Astrocyte (in vitro differentiated cells and primary cell): Measurements from ENCODE around the gene COL4A5. TPM values are rescaled to one million over a fixed set of nuclear protein-coding genes. Genes with fewer than 3 reads are reported as not detected.

Experiments used
- DNase-seq: peaks from one replicate; pipeline ENCODE4 v3.0.0-alpha.2; 2010; ENCODE audit warnings: low read depth
- FAIRE-seq: peaks from 2 replicates; lab custom pipeline; 2011; peaks lifted over from hg19 to GRCh38; lab: Jason Lieb, UNC
- H2AFZ ChIP-seq: 2 replicates; pipeline ENCODE4 v1.6.0; 2012; ENCODE audit warnings: low read depth, low read length, inconsistent platforms
- H3K27ac ChIP-seq: 2 replicates; pipeline ENCODE4 v1.5.1; 2011; ENCODE audit warnings: low read depth, low read length, inconsistent platforms
- H3K27me3 ChIP-seq: 2 replicates; pipeline ENCODE4 v1.6.0; 2011; ENCODE audit warnings: low read length, inconsistent platforms; ENCODE audit not compliant: insufficient read depth
- H3K36me3 ChIP-seq: 2 replicates; pipeline ENCODE4 v1.5.1; 2011; ENCODE audit warnings: low read length, inconsistent platforms; ENCODE audit not compliant: insufficient read depth
- H3K4me1 ChIP-seq: 2 replicates; pipeline ENCODE4 v1.5.1; 2011; ENCODE audit warnings: low read length, inconsistent platforms; ENCODE audit not compliant: insufficient read depth
- H3K4me2 ChIP-seq: 2 replicates; pipeline ENCODE4 v1.6.0; 2012; ENCODE audit warnings: low read length, inconsistent platforms
- H3K4me3 ChIP-seq: 2 replicates; pipeline ENCODE4 v1.5.1; 2011; ENCODE audit warnings: low read depth, mild to moderate bottlenecking, low read length, inconsistent platforms; ENCODE audit not compliant: insufficient read depth
- H3K79me2 ChIP-seq: 2 replicates; pipeline ENCODE4 v1.6.0; 2012; ENCODE audit warnings: mild to moderate bottlenecking, low read length, inconsistent platforms; ENCODE audit not compliant: insufficient read depth
- H3K9ac ChIP-seq: 2 replicates; pipeline ENCODE4 v1.6.0; 2012; ENCODE audit warnings: mild to moderate bottlenecking, low read length, inconsistent platforms
- H3K9me3 ChIP-seq: 2 replicates; pipeline ENCODE4 v1.5.1; 2012; ENCODE audit warnings: low read depth, mild to moderate bottlenecking, low read length, inconsistent platforms; ENCODE audit not compliant: insufficient read depth
- H4K20me1 ChIP-seq: 2 replicates; pipeline ENCODE4 v1.6.0; 2012; ENCODE audit warnings: low read length, inconsistent platforms; ENCODE audit not compliant: insufficient read depth
- H3K27ac Mint-ChIP-seq: one replicate; pipeline ENCODE4 v1.8.0; 2021; ENCODE audit warnings: mild to moderate bottlenecking, mixed read lengths; ENCODE audit not compliant: unreplicated experiment
- H3K27me3 Mint-ChIP-seq: one replicate; pipeline ENCODE4 v1.8.0; 2021; ENCODE audit warnings: low read depth, mixed read lengths; ENCODE audit not compliant: unreplicated experiment
- H3K36me3 Mint-ChIP-seq: one replicate; pipeline ENCODE4 v1.8.0; 2021; ENCODE audit warnings: low read depth, mixed read lengths; ENCODE audit not compliant: unreplicated experiment
- H3K4me1 Mint-ChIP-seq: one replicate; pipeline ENCODE4 v1.8.0; 2021; ENCODE audit warnings: low read depth, mixed read lengths; ENCODE audit not compliant: unreplicated experiment
- H3K4me3 Mint-ChIP-seq: one replicate; pipeline ENCODE4 v1.8.0; 2021; ENCODE audit warnings: mild to moderate bottlenecking, moderate library complexity, mixed read lengths; ENCODE audit not compliant: unreplicated experiment
- H3K9me3 Mint-ChIP-seq: one replicate; pipeline ENCODE4 v1.8.0; 2021; ENCODE audit warnings: mild to moderate bottlenecking, mixed read lengths; ENCODE audit not compliant: unreplicated experiment
- EZH2 ChIP-seq: IDR thresholded peaks from 2 replicates; pipeline ENCODE4 v1.6.1; 2012; ENCODE audit warnings: mild to moderate bottlenecking, low read length, inconsistent platforms; ENCODE audit not compliant: insufficient read depth
- total RNA-seq: library from RNA; stranded (reverse); gene quantifications from 2 replicates; pipeline ENCODE4 v1.2.1, GENCODE V29; 2021
- TF ChIP-seq, protein P1 (sequence below): IDR thresholded peaks from 2 replicates; pipeline ENCODE4 v1.5.1; 2011; ENCODE audit warnings: low read depth, mild to moderate bottlenecking, inconsistent platforms, low read length, moderate library complexity; ENCODE audit not compliant: insufficient read depth

The COL4A5 gene
- total RNA-seq, 1 donor from 2014 or later, result 57.1 TPM

DNA sequence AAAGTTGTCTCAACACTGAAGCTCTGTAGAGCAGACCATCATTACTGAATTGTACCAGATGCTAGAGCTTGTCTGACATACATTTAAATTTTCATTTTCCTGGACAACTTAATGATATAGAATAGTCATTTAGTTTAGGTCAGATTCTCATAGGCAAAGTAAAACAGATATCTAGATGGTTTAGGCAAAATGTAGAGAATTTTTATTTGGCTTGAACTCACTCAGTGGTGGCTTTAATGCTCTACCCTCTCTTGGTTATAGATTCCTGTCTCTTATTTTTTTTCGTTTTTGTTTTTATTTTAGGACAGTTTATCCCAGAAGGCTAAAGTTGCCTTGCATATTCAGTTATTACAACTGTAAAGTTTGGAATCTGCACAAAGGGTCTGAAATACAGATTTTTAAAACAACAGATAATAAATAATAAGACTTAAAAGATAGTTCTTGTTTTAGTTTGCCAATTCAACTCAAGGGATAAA is 300.7 kb downstream of the COL4A5 start:
- H3K4me2 ChIP-seq, result no peak overlapping the region
- no peak for FAIRE-seq
- H3K36me3 Mint-ChIP-seq, result no peaks in the 10 kb centered on the region
- no peak for DNase-seq
- peaks cover 5% of the 10 kb centered on the region for H3K27me3 Mint-ChIP-seq
- no peak overlapping the region for H3K27ac Mint-ChIP-seq
- peaks cover 24% of the 10 kb centered on the region for H3K27me3 ChIP-seq
- H3K27ac ChIP-seq, result no peak overlapping the region
- TF ChIP-seq EZH2, result no peak
- TF ChIP-seq, protein P1, sequence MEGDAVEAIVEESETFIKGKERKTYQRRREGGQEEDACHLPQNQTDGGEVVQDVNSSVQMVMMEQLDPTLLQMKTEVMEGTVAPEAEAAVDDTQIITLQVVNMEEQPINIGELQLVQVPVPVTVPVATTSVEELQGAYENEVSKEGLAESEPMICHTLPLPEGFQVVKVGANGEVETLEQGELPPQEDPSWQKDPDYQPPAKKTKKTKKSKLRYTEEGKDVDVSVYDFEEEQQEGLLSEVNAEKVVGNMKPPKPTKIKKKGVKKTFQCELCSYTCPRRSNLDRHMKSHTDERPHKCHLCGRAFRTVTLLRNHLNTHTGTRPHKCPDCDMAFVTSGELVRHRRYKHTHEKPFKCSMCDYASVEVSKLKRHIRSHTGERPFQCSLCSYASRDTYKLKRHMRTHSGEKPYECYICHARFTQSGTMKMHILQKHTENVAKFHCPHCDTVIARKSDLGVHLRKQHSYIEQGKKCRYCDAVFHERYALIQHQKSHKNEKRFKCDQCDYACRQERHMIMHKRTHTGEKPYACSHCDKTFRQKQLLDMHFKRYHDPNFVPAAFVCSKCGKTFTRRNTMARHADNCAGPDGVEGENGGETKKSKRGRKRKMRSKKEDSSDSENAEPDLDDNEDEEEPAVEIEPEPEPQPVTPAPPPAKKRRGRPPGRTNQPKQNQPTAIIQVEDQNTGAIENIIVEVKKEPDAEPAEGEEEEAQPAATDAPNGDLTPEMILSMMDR, result no peak
- H4K20me1 ChIP-seq, result no peaks in the 10 kb centered on the region
- H3K4me3 Mint-ChIP-seq, result no peak overlapping the region
- H3K4me1 ChIP-seq, result peaks cover 2% of the 10 kb centered on the region
- no peaks in the 10 kb centered on the region for H3K36me3 ChIP-seq
- no peak overlapping the region for H2AFZ ChIP-seq
- H3K79me2 ChIP-seq, result no peaks in the 10 kb centered on the region
- H3K9me3 Mint-ChIP-seq, result no peaks in the 10 kb centered on the region
- no peak overlapping the region for H3K4me3 ChIP-seq
- no peak overlapping the region for H3K9ac ChIP-seq
- H3K9me3 ChIP-seq, result no peaks in the 10 kb centered on the region
- no peaks in the 10 kb centered on the region for H3K4me1 Mint-ChIP-seq

Other genes with a start within 250 kb of the COL4A5 start
- gene COL4A6, start 1.4 kb upstream of the COL4A5 start, total RNA-seq, result 4.4 and 8.1 TPM in 2 replicates